Measurements from ENCODE around the gene GLRX5.

- TF ChIP-seq CTCF (IDR thresholded peaks at IDR 0.05 in 4 of 5, conservative IDR thresholded peaks at IDR 0.05 in 1 of 5), result no peak
- no peak for TF ChIP-seq POLR2A (IDR thresholded peaks at IDR 0.05)
Observed at GRCh38 chr14:95488376-95489213, 46.3 kb upstream of the GLRX5 start.

Measured in gastrocnemius medialis (tissue), 4 donors.